ENCODE data around the gene TTC28. TPM values are rescaled to one million over a fixed set of nuclear protein-coding genes. Genes with fewer than 3 reads are reported as not detected.

The TTC28 gene
- total RNA-seq, 1 donor from 2014 or later, result 46.2 TPM

GRCh38 chr22:28424427-28425080, 255.1 kb downstream of the TTC28 start:
- no peak overlapping the region for H3K27ac ChIP-seq

GRCh38 chr22:28419919-28420318, 259.7 kb downstream of the TTC28 start:
- peaks cover 4% of the 10 kb centered on the region for H3K4me1 ChIP-seq
- Mint-ChIP-seq H3K27ac (no peak overlapping the region), H3K36me3 (peaks cover 8% of the 10 kb centered on the region), H3K9me3 (no peaks in the 10 kb centered on the region), H3K4me3 (no peak overlapping the region), H3K27me3 (ENCODE audit: insufficient read depth, low read depth) (no peaks in the 10 kb centered on the region), H3K4me1 (peaks cover 5% of the 10 kb centered on the region)
- H3K4me3 ChIP-seq, result no peak overlapping the region
- TF ChIP-seq EZH2phosphoT487 (IDR thresholded peaks at IDR 0.05), result no peak
- TF ChIP-seq CTCF (IDR thresholded peaks at IDR 0.05), result no peak
- TF ChIP-seq EZH2 (IDR thresholded peaks at IDR 0.05), result no peak
- H3K27me3 ChIP-seq, result no peaks in the 10 kb centered on the region
- H3K79me2 ChIP-seq (ENCODE audit: low read depth), result no peaks in the 10 kb centered on the region
- H3F3A ChIP-seq (ENCODE audit: low read depth), result no peaks in the 10 kb centered on the region
- H3K4me2 ChIP-seq, result no peak overlapping the region
- H3K27ac ChIP-seq, result no peak overlapping the region
- no peaks in the 10 kb centered on the region for H3K9me3 ChIP-seq (ENCODE audit: low read depth)
- no peak overlapping the region for H3K9ac ChIP-seq
- DNase-seq (ENCODE audit: low spot score), result no peak
- H3K36me3 ChIP-seq, result no peaks in the 10 kb centered on the region
- H2AFZ ChIP-seq (replicated peaks), result no peak overlapping the region
- no peaks in the 10 kb centered on the region for H4K20me1 ChIP-seq (ENCODE audit: low read depth)

More at GRCh38 chr22:28424427-28425080, 255.1 kb downstream of the TTC28 start:
- Histone ChIP-seq H3K27me3 (no peaks in the 10 kb centered on the region), H3K4me3 (no peak overlapping the region), H3F3A (ENCODE audit: low read depth) (no peaks in the 10 kb centered on the region), H3K4me1 (no peaks in the 10 kb centered on the region), H2AFZ (replicated peaks) (no peak overlapping the region), H3K79me2 (ENCODE audit: low read depth) (no peaks in the 10 kb centered on the region), H3K4me2 (no peak overlapping the region), H3K9ac (no peak overlapping the region), H4K20me1 (ENCODE audit: low read depth) (peaks cover 5% of the 10 kb centered on the region), H3K9me3 (ENCODE audit: low read depth) (no peaks in the 10 kb centered on the region), H3K36me3 (no peaks in the 10 kb centered on the region)
- H3K27me3 Mint-ChIP-seq (ENCODE audit: insufficient read depth, low read depth), result peaks cover 2% of the 10 kb centered on the region
- H3K27ac Mint-ChIP-seq, result no peak overlapping the region
- H3K36me3 Mint-ChIP-seq, result peaks cover 19% of the 10 kb centered on the region
- H3K4me3 Mint-ChIP-seq, result no peak overlapping the region
- no peak for TF ChIP-seq EZH2phosphoT487 (IDR thresholded peaks at IDR 0.05)
- no peak for TF ChIP-seq EZH2 (IDR thresholded peaks at IDR 0.05)
- H3K4me1 Mint-ChIP-seq, result peaks cover 5% of the 10 kb centered on the region
- H3K9me3 Mint-ChIP-seq, result no peaks in the 10 kb centered on the region
- no peak for DNase-seq (ENCODE audit: low spot score)

GRCh38 chr22:28418008-28418407, 261.6 kb downstream of the TTC28 start:
- Mint-ChIP-seq H3K4me3 (no peak overlapping the region), H3K27me3 (ENCODE audit: insufficient read depth, low read depth) (no peaks in the 10 kb centered on the region), H3K4me1 (peaks cover 5% of the 10 kb centered on the region), H3K27ac (no peak overlapping the region), H3K9me3 (no peaks in the 10 kb centered on the region), H3K36me3 (peaks cover 4% of the 10 kb centered on the region)
- Histone ChIP-seq H3K4me1 (peaks cover 4% of the 10 kb centered on the region), H3K9me3 (ENCODE audit: low read depth) (no peaks in the 10 kb centered on the region), H3K27ac (no peak overlapping the region), H3K36me3 (no peaks in the 10 kb centered on the region), H4K20me1 (ENCODE audit: low read depth) (no peaks in the 10 kb centered on the region), H3K4me3 (no peak overlapping the region), H3F3A (ENCODE audit: low read depth) (no peaks in the 10 kb centered on the region), H3K4me2 (no peak overlapping the region), H3K79me2 (ENCODE audit: low read depth) (no peaks in the 10 kb centered on the region), H3K27me3 (no peaks in the 10 kb centered on the region), H3K9ac (no peak overlapping the region), H2AFZ (replicated peaks) (no peak overlapping the region)
- TF ChIP-seq EZH2phosphoT487 (IDR thresholded peaks at IDR 0.05) (no peak), EZH2 (IDR thresholded peaks at IDR 0.05) (no peak), CTCF (IDR thresholded peaks at IDR 0.05) (no peak)
- no peak for DNase-seq (ENCODE audit: low spot score)

- H3K4me3 ChIP-seq, result no peak overlapping the region
- no peak overlapping the region for H2AFZ ChIP-seq (replicated peaks)
- H3K27ac Mint-ChIP-seq, result no peak overlapping the region
- H3K4me1 Mint-ChIP-seq, result peaks cover 5% of the 10 kb centered on the region
- H3K27me3 Mint-ChIP-seq (ENCODE audit: insufficient read depth, low read depth), result no peaks in the 10 kb centered on the region
- no peak overlapping the region for H3K27ac ChIP-seq
- no peaks in the 10 kb centered on the region for H3K9me3 ChIP-seq (ENCODE audit: low read depth)
- H3K36me3 Mint-ChIP-seq, result peaks cover 6% of the 10 kb centered on the region
- no peak overlapping the region for H3K4me3 Mint-ChIP-seq
- H3K4me2 ChIP-seq, result no peak overlapping the region
- DNase-seq (ENCODE audit: low spot score), result no peak
- H3K79me2 ChIP-seq (ENCODE audit: low read depth), result no peaks in the 10 kb centered on the region
- no peaks in the 10 kb centered on the region for H4K20me1 ChIP-seq (ENCODE audit: low read depth)
- no peaks in the 10 kb centered on the region for H3K9me3 Mint-ChIP-seq
- H3K27me3 ChIP-seq, result no peaks in the 10 kb centered on the region
- TF ChIP-seq CTCF (IDR thresholded peaks at IDR 0.05) (no peak), EZH2 (IDR thresholded peaks at IDR 0.05) (no peak), EZH2phosphoT487 (IDR thresholded peaks at IDR 0.05) (no peak)
- no peaks in the 10 kb centered on the region for H3K36me3 ChIP-seq
- H3K9ac ChIP-seq, result no peak overlapping the region
- peaks cover 4% of the 10 kb centered on the region for H3K4me1 ChIP-seq
- no peaks in the 10 kb centered on the region for H3F3A ChIP-seq (ENCODE audit: low read depth)
Observed at GRCh38 chr22:28417431-28417830, 262.2 kb downstream of the TTC28 start.
